ENCODE results near the gene MUC5AC.
"Not testable (repeated sequence)": the region's sequence is repeated elsewhere in the genome, so short reads cannot be mapped to it uniquely, and the experiment has no call there.

Gene MUC5AC

GRCh38 chr11:1158681-1159487 is 1.1 kb downstream of the MUC5AC start:
- TF ChIP-seq EZH2 (IDR thresholded peaks at IDR 0.05; ENCODE audit: borderline replicate concordance, low read depth, low read length, severe bottlenecking) (no peak), CTCF (IDR thresholded peaks at IDR 0.05; ENCODE audit: borderline replicate concordance, extremely low read depth, low read length, poor library complexity, severe bottlenecking) (no peak)
- DNase-seq (no peak), ATAC-seq (ENCODE audit: insufficient read depth, low read depth) (no peak)
- Histone ChIP-seq H3K4me3 (ENCODE audit: low read depth in 1 of 2, low read length in 2 of 2) (no peak overlapping the region), H2AFZ (ENCODE audit: low read depth, low read length) (no peak overlapping the region), H3K9ac (ENCODE audit: low read depth, low read length) (no peak overlapping the region), H4K20me1 (ENCODE audit: insufficient read depth, low read length) (no peaks in the 10 kb centered on the region; the same call in 1 of the 2 replicates), H3K4me1 (ENCODE audit: insufficient read depth, low read length) (no peaks in the 10 kb centered on the region), H3K79me2 (ENCODE audit: insufficient read depth, low read length) (no peaks in the 10 kb centered on the region), H3K27ac (ENCODE audit: low read length) (no peak overlapping the region), H3K27me3 (ENCODE audit: insufficient read depth, low read length, poor library complexity) (no peaks in the 10 kb centered on the region), H3K36me3 (ENCODE audit: insufficient read depth, low read length) (no peaks in the 10 kb centered on the region), H3K9me3 (ENCODE audit: insufficient read depth, low read length, severe bottlenecking) (peaks cover 5% of the 10 kb centered on the region), H3K4me2 (ENCODE audit: insufficient read depth, low read length) (no peak overlapping the region)

- H3K9ac ChIP-seq (ENCODE audit: low read depth, low read length); H4K20me1 ChIP-seq (ENCODE audit: insufficient read depth, low read length); H2AFZ ChIP-seq (ENCODE audit: low read depth, low read length); H3K27ac ChIP-seq (ENCODE audit: low read length); ATAC-seq (ENCODE audit: insufficient read depth, low read depth); H3K36me3 ChIP-seq (ENCODE audit: insufficient read depth, low read length); H3K4me2 ChIP-seq (ENCODE audit: insufficient read depth, low read length); H3K4me1 ChIP-seq (ENCODE audit: insufficient read depth, low read length); H3K4me3 ChIP-seq (ENCODE audit: low read depth in 1 of 2, low read length in 2 of 2); H3K79me2 ChIP-seq (ENCODE audit: insufficient read depth, low read length); H3K27me3 ChIP-seq (ENCODE audit: insufficient read depth, low read length, poor library complexity); DNase-seq; H3K9me3 ChIP-seq (ENCODE audit: insufficient read depth, low read length, severe bottlenecking): not testable (repeated sequence)
These were observed 1.9 kb downstream of the MUC5AC start for GRCh38 chr11:1159488-1160220.

GRCh38 chr11:1160231-1161101 is 2.7 kb downstream of the MUC5AC start:
- Histone ChIP-seq H4K20me1 (ENCODE audit: insufficient read depth, low read length) (no peaks in the 10 kb centered on the region; the same call in 1 of the 2 replicates), H3K27ac (ENCODE audit: low read length) (no peak overlapping the region), H3K9ac (ENCODE audit: low read depth, low read length) (no peak overlapping the region), H2AFZ (ENCODE audit: low read depth, low read length) (no peak overlapping the region), H3K4me2 (ENCODE audit: insufficient read depth, low read length) (no peak overlapping the region), H3K4me3 (ENCODE audit: low read depth in 1 of 2, low read length in 2 of 2) (no peak overlapping the region), H3K9me3 (ENCODE audit: insufficient read depth, low read length, severe bottlenecking) (peaks cover 2% of the 10 kb centered on the region), H3K79me2 (ENCODE audit: insufficient read depth, low read length) (no peaks in the 10 kb centered on the region), H3K4me1 (ENCODE audit: insufficient read depth, low read length) (no peaks in the 10 kb centered on the region), H3K27me3 (ENCODE audit: insufficient read depth, low read length, poor library complexity) (no peaks in the 10 kb centered on the region), H3K36me3 (ENCODE audit: insufficient read depth, low read length) (no peaks in the 10 kb centered on the region)
- DNase-seq (no peak), ATAC-seq (ENCODE audit: insufficient read depth, low read depth) (no peak)
- TF ChIP-seq CTCF (IDR thresholded peaks at IDR 0.05; ENCODE audit: borderline replicate concordance, extremely low read depth, low read length, poor library complexity, severe bottlenecking) (no peak), EZH2 (IDR thresholded peaks at IDR 0.05; ENCODE audit: borderline replicate concordance, low read depth, low read length, severe bottlenecking) (no peak)

Measured in DND-41 (cell line).